Measurements from ENCODE around the gene FGF12.
A peak's percentile ranks its signal among the peaks of the same experiment; 100 is the strongest.

Gene FGF12

DNA sequence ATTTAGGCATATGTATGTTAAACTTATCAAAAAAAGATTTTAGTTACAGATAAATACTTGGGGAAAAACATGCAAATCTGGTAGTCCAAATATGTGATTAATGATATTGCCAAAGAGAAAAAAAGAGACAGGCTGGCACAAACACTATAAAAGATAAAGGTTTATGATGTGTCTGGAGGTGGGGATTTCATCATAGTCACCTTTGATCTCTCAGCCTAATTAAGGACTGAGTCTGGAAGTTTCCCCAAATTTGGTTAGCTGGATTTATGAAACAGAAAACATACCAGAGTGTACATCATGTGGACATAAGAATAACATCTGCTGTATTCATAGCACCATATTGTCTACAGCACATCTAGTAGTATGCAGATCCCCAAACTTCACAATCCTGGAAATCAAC is 157.0 kb downstream of the FGF12 start:
- Histone ChIP-seq H3K79me2 (ENCODE audit: insufficient read depth, low read length) (no peaks in the 10 kb centered on the region; the same call in 1 of the 2 replicates), H3K27ac (ENCODE audit: low read depth, low read length, poor library complexity, severe bottlenecking) (no peak overlapping the region), H3K4me3 (ENCODE audit: low read depth, low read length, poor library complexity, severe bottlenecking) (no peak overlapping the region), H3F3A (ENCODE audit: insufficient read depth, low read length) (no peaks in the 10 kb centered on the region), H3K9me2 (ENCODE audit: low read depth, low read length) (no peaks in the 10 kb centered on the region), H3K9ac (ENCODE audit: low read length) (no peak overlapping the region), H3K4me1 (ENCODE audit: insufficient read depth, low read length, severe bottlenecking) (no peaks in the 10 kb centered on the region), H2AFZ (ENCODE audit: low read length) (no peak overlapping the region), H3K4me2 (ENCODE audit: low read length) (no peak overlapping the region), H4K20me1 (ENCODE audit: insufficient read depth, low read length) (no peaks in the 10 kb centered on the region), H3K36me3 (ENCODE audit: insufficient read depth, low read length) (no peaks in the 10 kb centered on the region), H3K9me3 (ENCODE audit: low read length) (peaks cover 3% of the 10 kb centered on the region; the same call in 1 of the 2 replicates), H3K27me3 (ENCODE audit: insufficient read depth, low read length) (no peaks in the 10 kb centered on the region)
- TF ChIP-seq, protein P1, sequence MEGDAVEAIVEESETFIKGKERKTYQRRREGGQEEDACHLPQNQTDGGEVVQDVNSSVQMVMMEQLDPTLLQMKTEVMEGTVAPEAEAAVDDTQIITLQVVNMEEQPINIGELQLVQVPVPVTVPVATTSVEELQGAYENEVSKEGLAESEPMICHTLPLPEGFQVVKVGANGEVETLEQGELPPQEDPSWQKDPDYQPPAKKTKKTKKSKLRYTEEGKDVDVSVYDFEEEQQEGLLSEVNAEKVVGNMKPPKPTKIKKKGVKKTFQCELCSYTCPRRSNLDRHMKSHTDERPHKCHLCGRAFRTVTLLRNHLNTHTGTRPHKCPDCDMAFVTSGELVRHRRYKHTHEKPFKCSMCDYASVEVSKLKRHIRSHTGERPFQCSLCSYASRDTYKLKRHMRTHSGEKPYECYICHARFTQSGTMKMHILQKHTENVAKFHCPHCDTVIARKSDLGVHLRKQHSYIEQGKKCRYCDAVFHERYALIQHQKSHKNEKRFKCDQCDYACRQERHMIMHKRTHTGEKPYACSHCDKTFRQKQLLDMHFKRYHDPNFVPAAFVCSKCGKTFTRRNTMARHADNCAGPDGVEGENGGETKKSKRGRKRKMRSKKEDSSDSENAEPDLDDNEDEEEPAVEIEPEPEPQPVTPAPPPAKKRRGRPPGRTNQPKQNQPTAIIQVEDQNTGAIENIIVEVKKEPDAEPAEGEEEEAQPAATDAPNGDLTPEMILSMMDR (IDR thresholded peaks at IDR 0.05; ENCODE audit: low read length): no peak
- TF ChIP-seq EZH2 (IDR thresholded peaks at IDR 0.05; ENCODE audit: borderline replicate concordance, low read length): no peak

DNA sequence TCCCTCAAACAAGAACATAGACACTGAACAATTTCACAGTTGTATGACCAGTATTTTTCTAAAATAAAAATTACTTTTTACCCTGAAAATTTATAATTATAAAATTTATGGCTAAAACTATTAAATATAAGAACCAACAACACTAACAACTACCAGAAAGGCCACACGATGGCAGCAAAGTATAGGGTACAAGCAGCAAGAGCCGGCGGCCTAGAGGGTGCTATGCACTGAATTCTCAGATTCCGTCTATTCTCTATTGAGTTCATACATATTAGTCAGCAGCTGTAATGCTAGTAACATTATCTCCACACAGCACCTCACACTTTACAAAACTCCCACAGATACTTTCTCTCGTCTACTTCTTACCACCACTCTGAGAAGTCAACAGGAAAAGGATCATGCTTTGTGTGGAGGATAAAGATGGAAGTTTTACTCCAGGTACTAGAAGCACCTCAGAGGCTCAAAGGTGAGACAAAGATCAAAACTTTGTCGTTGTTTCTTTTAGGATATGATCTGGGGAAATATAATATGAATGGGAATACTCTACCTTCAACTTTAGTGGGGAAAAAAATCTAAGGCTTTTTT is 160.5 kb downstream of the FGF12 start:
- Histone ChIP-seq H2AFZ (ENCODE audit: low read length) (no peak overlapping the region), H3K27me3 (ENCODE audit: insufficient read depth, low read length) (no peaks in the 10 kb centered on the region), H4K20me1 (ENCODE audit: insufficient read depth, low read length) (no peaks in the 10 kb centered on the region), H3K9me2 (ENCODE audit: low read depth, low read length) (no peaks in the 10 kb centered on the region), H3K4me2 (ENCODE audit: low read length) (no peak overlapping the region), H3K4me3 (ENCODE audit: low read depth, low read length, poor library complexity, severe bottlenecking) (no peak overlapping the region), H3K79me2 (ENCODE audit: insufficient read depth, low read length) (no peaks in the 10 kb centered on the region), H3K9me3 (ENCODE audit: low read length) (no peaks in the 10 kb centered on the region), H3K36me3 (ENCODE audit: insufficient read depth, low read length) (no peaks in the 10 kb centered on the region), H3K27ac (ENCODE audit: low read depth, low read length, poor library complexity, severe bottlenecking) (no peak overlapping the region), H3K9ac (ENCODE audit: low read length) (no peak overlapping the region), H3K4me1 (ENCODE audit: insufficient read depth, low read length, severe bottlenecking) (no peaks in the 10 kb centered on the region), H3F3A (ENCODE audit: insufficient read depth, low read length) (no peaks in the 10 kb centered on the region)
- TF ChIP-seq, protein P1 (IDR thresholded peaks at IDR 0.05; ENCODE audit: low read length): peak; percentile 67
- TF ChIP-seq EZH2 (IDR thresholded peaks at IDR 0.05; ENCODE audit: borderline replicate concordance, low read length): no peak

DNA sequence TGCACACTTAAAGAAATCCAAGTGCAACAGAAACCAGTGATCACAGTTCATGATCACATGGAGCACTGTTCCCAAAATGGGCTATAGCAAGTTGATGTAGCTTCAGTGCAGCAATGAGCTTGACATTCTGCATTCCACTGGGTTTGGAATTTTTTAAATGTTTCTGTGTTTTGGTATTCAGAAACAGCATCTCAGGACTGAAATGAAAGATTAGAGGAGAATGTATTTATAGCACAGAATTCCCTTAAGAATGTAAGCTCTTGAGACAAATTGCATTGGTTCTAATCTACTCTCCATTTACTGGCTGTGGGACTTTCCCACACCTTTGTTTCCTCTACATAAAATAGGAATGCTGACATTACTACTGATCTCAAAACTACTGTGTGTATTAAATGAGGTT is 162.7 kb downstream of the FGF12 start:
- no peaks in the 10 kb centered on the region for H3K4me1 ChIP-seq (ENCODE audit: insufficient read depth, low read length, severe bottlenecking)
- H3K27ac ChIP-seq (ENCODE audit: low read depth, low read length, poor library complexity, severe bottlenecking): no peak overlapping the region
- H3F3A ChIP-seq (ENCODE audit: insufficient read depth, low read length): no peaks in the 10 kb centered on the region
- no peak overlapping the region for H3K4me2 ChIP-seq (ENCODE audit: low read length)
- H3K9me2 ChIP-seq (ENCODE audit: low read depth, low read length): no peaks in the 10 kb centered on the region
- no peaks in the 10 kb centered on the region for H3K79me2 ChIP-seq (ENCODE audit: insufficient read depth, low read length)
- no peak overlapping the region for H3K4me3 ChIP-seq (ENCODE audit: low read depth, low read length, poor library complexity, severe bottlenecking)
- no peak overlapping the region for H2AFZ ChIP-seq (ENCODE audit: low read length)
- no peaks in the 10 kb centered on the region for H3K36me3 ChIP-seq (ENCODE audit: insufficient read depth, low read length)
- TF ChIP-seq EZH2 (IDR thresholded peaks at IDR 0.05; ENCODE audit: borderline replicate concordance, low read length): no peak
- TF ChIP-seq, protein P1 (IDR thresholded peaks at IDR 0.05; ENCODE audit: low read length): no peak
- H3K9ac ChIP-seq (ENCODE audit: low read length): no peak overlapping the region
- no peaks in the 10 kb centered on the region for H4K20me1 ChIP-seq (ENCODE audit: insufficient read depth, low read length)
- H3K27me3 ChIP-seq (ENCODE audit: insufficient read depth, low read length): no peaks in the 10 kb centered on the region
- no peaks in the 10 kb centered on the region for H3K9me3 ChIP-seq (ENCODE audit: low read length)
